Activated CD8-positive, alpha-beta memory T cell treated with anti-CD3 and anti-CD28 coated beads, Interleukin-2, amount 50 U/mL, for 24 hours (primary cell): ENCODE data around the gene JMJD4.

Experiments
- DNase-seq: peaks from one replicate; pipeline ENCODE4 v3.0.0-alpha.2; 2020; ENCODE audit errors: extremely low read depth

Gene JMJD4, protein sequence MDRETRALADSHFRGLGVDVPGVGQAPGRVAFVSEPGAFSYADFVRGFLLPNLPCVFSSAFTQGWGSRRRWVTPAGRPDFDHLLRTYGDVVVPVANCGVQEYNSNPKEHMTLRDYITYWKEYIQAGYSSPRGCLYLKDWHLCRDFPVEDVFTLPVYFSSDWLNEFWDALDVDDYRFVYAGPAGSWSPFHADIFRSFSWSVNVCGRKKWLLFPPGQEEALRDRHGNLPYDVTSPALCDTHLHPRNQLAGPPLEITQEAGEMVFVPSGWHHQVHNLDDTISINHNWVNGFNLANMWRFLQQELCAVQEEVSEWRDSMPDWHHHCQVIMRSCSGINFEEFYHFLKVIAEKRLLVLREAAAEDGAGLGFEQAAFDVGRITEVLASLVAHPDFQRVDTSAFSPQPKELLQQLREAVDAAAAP

DNA sequence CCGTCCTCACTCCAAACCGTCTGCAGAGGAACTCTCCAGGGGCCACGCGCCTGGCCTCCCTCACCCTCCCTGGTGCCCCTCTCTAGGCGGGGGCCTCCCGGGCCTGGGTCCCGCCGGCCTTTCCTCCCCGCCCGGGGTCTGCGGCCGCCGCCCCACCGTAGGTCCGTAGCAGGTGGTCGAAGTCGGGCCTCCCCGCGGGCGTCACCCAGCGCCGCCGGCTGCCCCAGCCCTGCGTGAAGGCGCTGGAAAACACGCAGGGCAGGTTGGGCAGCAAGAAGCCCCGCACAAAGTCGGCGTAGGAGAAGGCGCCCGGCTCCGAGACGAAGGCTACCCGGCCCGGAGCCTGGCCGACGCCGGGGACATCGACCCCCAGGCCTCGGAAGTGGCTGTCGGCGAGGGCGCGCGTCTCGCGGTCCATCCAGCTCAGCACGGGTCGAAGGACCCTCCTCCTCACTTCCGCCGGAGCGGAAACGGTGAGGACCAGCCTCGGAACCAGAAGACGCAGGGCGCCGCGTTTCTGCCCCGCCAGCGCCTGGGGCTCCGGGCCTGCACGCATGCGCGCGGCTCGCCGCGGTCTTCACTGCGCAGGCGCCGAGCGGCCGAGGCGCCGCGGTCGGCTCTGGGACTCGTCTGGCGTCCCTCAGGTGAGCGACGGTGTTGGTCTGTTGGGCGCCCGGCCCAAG, at the start of gene JMJD4, which contains the start of gene SNAP47:
JMJD4 (minus strand) TSS at position 447 of the 683 bp plus-strand sequence; CDS start at position 418, 29 bp downstream.
SNAP47 (plus strand) TSS at position 580 of the 683 bp plus-strand sequence. CDS start 12,302 bp downstream, outside the sequence.
- peak; percentile 81 for DNase-seq

DNA sequence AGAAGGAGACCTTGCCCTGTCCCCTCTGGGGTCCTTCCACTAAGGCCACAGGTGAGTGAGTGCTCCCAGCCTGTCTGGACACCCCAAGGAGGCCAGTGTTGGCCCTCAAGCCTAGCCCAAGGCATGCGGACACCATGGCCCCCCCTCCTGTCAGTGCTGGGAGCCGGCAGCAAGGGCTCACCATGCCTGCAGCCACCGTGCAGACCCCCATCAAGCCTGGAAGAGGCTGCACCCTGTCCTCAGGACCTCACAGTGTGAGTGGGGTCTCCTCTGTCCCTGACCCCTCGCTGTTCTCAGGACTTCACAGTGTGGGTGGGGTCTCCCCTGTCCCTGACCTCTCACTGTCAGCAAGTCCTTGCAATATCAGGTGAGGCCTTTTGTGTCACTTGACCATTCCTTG, 47.1 kb upstream of the JMJD4 start:
- no peak for DNase-seq

DNA sequence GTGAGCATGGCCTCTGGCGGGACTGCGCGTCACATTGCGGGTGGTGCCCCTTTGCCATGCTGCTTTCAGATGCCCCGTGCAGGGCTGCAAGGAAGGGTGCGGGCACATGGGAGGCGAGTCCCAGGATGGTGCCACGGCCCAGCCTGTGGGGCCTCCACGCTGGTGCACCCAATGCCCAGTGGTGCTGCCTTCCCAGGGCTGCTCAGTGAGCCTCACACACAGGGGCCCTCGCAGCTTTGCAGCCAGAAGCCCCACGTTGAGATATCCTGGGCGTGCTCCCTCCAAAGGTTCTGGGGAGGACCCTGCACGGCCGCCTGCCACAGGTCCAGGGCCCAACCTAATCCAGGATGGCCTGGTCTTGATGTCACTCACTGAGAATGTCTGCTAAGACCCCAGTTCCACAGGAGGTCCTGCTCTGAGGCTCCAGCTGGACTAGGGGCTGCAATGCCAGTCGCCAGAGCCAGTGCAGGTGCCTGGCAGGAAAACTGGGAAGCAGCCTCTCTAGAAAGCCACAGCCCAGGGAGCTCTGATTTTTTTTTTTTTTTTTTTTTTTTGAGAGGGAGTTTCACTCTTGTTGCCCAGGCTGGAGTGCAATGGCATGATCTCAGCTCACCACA, 46.3 kb upstream of the JMJD4 start:
- DNase-seq = no peak

DNA sequence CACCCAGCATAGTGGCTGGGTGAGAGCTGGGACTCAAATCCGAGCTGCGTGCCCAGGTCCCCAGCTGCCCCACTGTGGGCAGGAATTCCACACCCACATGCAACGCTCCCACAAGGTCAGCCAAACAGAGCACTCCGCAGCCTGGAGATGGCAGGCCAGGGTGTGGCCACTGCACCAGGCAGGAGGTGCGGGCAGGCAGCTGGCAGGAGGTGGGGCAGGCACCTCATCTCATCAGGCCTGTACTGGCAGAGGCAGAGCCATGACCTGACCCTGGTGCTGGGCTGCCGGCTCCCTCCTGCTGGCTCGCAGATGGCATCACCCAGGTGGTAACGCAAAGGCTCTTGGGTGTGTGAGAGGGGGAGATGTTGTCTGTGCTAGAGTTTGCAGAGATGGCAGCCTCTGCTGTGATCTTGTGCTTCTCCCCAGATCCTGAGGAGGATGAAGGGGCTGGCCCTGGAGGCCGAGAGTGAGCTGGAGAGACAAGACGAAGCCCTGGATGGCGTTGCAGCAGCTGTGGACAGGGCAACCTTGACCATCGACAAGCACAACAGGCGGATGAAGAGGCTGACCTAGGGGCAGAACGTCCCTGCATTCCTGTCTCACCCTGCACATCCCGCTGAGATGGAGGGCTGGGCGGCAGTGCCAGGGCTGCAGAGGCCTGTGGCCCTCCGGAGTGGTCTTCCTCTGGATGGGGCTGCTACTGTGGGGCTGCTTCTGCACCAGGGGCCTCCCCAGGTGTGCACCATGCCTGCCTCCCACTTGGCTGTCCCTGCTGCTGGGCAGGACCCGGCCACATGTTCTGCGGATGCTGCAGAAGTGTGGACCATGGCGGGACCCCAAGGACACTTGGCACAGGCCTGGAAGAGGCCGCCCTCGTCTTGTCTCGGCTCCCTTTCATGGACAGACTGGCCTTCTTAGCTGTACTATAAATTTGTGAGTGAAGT, 45.3 kb upstream of the JMJD4 start:
- no peak for DNase-seq

DNA sequence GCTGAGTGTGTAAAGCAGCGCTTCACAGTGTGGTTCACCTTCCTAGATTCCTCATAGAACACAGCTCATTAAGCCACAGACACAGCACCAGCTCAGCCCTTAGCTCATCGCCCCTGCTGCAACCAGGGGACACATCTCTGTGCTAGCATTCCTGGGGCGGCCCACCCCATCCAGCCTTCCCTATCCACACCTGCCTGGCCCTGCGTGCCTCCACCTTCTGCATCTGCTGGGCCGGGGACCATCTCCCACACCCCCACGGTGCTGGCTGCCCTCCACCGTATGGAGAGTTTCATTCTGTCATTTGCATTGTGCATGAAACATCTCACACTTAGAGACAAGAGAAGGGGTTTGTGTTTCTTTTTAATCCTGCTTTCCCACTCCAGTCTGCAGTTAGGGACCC, 44.6 kb upstream of the JMJD4 start:
- no peak for DNase-seq

DNA sequence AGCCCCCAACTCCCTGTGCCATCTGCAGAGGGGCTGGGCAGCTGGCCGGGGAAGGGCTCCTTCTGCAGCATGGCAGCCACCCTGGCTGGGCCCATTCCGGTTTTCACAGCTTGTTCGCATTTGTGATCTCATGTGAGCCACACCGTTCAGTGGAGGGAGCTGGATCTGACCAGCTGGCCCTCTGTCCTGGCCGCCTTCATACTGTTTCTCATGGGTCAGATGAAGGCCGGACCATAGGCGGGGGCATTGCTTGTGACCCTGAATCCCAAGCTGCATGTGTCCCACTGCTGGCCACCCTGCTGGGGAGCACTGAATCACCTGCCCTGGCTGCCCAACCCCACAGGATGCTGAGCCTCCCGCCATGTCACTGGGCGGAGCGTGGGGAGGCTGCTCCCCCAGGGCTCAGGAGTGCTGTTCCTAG, 43.9 kb upstream of the JMJD4 start:
- no peak for DNase-seq

DNA sequence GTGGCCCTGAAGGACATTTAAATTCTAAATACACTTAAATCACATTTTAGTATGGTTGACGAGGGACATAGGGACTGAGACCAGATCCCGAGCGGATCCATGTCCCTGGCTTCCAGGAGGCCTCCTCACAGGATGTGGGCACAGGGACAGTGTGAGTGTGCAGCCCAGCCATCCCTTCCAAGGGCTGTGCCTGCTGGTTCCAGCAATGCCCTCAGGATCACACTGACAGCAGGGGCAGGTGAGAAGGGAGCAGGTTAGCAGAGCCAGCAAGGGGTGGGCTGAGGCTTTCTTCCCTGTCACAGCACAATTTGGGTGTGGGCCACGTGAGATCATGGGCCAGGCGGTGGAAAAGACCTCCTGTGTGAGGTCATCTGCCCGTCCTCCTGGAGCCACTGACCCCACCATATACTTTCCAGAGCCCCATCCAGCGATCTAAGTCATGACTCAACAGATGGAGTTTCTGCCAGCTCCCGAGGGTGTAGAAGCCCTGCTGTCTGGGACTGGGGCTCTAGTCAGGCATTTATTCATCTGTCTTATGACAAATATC, 43.4 kb upstream of the JMJD4 start:
- DNase-seq = no peak

DNA sequence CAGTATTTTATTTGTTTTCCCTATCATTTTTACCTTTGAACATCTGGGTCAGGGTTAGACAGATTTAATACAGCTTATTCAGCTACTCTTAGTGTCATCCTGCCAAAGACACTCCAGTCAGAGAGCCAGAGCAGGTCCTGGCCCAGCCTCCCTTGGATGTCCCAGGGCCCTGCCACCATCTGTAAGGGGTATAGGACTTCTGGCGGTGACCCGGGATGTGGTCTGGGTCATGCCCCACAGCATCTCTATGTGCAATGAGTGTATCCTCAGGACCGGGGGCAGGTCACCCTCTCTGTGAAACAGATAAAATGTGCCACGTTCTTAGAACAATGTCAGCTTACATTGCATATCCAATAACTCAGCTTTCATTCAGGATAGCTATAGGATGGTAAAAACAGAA, 42.5 kb upstream of the JMJD4 start:
- no peak for DNase-seq

DNA sequence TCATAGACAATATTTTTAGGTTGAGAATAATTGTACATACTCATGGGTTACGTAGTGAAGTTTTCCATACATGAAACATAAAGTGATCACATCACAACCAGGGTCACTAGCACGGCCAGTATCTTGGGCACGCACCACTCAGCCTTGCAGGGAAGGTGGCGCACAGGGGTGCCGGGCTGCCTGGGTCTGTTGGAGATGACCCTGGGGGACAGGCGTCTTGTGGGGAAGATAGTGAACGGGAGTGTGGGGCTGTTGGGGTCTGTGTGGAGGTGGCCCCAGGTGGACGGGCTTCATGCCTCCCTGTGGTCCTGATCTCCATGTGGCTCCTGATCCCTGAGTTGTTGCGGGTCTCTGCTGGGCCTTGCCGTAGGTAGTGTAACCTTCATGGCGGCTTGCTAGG, 42.1 kb upstream of the JMJD4 start:
- no peak for DNase-seq

DNA sequence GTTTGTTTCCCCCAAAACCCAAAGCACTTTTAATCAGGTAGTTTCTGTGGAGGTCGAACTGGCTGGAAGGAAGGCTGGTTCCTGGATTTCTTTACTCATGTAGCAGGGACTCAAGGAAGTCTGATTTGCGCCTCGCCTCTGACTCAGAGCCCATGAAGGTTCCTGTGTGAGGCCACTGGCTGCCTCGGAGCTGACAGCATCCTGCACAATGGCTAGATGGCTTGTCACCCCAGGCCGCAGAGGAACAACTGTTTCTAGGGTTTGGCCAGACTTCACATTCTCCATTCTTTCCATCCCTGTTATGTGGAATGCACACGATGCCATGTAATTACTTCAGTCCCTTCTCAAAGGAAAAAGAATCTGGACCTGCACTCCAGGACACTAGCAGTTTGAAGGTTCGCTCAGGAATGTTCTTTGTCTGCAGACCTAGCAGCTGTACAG, 41.2 kb upstream of the JMJD4 start:
- DNase-seq = no peak

DNA sequence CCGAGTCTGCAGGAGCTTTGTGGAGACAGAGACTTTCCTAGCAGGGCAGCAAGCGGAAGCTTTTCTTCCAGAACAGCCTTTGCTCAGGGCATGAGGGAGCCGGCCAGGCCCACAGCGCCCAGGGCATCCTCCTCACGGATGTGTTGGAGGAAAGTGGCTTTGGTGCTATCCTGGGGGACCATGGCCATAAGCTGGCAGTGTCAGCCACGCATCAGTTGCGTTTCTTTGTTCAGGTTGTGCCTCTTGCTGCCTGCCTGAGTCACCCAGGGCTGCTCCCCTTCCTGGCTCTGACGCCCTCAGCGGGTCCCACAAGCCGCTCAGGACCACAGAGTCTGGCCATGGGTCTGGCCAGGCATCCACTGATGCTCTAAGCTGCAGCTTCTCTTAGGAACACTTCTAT, 40.7 kb upstream of the JMJD4 start:
- DNase-seq = no peak

DNA sequence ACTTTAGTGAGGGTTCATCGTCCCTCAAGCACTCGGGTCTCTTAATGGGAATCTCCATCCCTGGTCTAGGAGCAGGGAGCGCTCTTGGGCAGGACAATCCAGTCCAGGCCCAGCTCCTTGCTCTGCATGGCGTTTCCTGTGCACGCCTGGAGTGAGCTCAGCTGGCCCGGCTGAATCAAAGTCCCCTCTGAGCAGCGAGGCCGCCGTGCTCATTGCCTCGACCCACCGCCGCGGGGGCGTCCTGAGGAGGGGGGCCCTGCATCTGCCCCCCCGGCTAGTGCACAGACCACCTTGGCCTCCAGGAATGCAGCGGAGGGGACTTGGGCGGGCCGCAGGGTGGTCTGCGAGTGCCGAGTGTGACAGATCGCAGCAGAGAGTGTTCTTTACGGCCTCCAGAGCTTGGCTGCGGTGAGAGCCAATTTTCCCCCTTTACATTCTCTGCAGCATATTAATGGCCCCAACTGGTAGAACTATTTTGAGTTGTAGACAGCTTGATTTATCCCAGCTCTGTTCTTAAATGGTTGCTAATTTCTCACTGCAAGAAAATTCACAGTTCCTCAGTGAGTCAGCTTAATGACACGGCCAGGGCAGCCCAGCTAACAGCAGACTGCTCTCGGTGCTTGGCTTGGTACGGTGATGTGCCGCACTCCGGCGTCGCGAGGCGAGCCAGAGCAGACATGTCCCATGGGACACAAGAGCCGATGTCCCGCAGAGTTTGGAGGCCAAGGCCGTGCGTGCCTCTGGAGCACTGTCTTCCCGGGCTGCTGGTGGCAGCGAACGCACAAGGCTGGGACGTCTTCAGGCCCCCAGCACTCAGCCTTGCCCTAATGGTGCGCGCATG, 39.9 kb upstream of the JMJD4 start:
- no peak for DNase-seq

DNA sequence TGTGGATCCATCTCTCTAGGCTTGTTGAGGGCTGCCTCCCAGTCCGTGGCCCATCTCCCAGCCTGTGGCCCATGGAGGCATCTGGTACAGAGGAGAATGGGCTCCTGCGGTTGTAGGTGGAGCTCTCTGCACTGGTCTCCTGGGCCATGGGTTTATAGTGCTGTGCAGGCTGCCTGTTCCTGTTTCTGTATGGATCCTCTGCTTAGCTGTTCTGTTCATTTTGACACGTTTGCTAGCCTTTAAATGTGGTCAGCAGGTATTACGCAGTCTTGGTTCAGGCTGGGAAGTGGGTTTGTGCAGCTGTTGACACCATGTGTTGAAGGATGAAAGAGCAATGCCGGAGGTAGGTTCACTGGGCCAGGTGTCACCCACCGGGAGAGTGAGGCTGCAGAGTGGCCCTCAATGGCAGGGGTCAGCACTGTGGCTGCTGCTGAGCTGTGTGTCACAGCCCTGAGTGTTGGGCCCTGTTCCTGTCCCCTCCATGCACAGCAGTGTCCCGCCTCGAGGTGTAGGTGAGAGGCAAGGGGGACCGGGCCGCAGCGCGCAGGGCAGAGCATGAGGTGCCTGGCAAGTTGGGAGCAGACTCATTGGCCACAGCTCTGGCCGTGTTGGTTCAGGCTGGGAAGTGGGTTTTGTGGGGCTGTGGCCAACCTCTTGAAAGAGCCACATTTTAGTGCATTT, 39.1 kb upstream of the JMJD4 start:
- DNase-seq = no peak

DNA sequence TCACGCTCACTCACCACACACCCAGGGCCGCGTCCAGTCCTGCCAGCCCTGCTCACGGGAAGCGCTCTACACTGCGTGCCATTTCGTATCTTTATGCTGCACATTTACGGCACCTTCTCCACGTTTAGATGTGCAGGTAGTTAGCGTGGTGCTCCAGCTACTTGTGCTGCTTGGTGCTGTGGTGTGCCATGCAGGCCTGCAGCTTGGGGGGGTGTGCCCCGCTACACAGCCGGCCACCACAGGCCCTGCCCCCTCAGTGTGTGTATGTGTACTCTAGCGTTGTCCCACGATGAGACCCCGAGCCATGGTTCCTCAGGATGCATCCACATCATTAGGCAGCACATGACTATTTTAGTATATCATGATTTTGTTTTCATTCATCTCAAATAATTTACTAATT, 38.5 kb upstream of the JMJD4 start:
- no peak for DNase-seq

DNA sequence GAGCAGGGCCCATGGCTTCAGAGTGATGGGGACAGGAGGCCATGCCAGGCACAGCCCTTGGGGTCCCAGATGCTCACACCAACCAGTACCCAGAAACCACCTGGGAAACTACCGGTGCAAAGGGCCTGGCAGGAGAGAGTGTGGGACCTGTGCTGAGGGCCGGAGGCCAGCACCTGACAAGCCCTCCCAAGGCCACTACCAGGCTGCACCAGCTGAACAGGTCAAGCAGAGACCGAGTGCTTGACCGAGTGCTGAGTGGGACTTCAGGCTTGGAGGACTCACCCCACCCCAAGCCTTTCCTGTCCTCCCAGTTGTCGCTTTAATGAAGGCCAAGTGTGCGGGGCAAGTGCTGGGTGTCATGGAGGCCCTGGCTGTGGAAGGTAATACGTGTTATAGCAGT, 36.7 kb upstream of the JMJD4 start:
- DNase-seq = no peak

DNA sequence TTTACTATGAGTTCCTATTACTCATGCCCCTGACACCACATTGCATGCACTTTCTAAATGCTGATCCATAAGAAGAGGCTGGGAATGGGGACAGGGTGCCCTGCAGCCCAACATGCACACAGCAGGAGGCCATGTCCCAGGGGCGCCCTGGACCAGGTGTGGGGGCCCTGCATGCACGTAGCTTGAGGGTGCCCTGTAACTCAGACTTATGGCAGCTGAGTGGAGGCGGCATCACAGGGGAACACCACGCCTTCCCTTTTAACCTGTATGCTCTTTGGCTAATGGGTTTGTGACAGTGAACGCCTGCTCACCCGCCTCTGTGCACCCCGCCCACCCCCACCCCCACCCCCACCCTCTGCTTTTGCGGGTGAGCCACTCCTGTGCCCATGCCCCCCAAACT, 36.2 kb upstream of the JMJD4 start:
- no peak for DNase-seq

DNA sequence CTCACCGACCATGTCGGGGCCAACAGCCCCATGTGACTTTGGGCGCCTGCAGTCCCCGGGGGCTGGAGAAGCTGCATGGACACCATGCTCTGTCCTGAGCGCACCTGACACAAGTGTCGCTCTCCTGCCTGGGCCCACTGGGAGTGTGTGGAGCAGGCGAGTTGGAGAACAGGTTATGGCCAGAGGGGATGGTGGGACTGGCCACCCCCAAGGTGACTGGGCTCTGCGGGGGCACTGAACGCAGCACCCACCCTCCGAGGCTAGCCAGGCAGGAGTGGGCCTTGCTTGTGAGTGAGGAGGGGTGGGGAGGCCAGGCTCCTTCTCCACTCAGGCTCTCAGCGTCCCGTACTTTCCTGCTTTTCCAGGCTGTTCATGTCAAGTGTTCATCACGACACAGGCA, 35.7 kb upstream of the JMJD4 start:
- DNase-seq = no peak

DNA sequence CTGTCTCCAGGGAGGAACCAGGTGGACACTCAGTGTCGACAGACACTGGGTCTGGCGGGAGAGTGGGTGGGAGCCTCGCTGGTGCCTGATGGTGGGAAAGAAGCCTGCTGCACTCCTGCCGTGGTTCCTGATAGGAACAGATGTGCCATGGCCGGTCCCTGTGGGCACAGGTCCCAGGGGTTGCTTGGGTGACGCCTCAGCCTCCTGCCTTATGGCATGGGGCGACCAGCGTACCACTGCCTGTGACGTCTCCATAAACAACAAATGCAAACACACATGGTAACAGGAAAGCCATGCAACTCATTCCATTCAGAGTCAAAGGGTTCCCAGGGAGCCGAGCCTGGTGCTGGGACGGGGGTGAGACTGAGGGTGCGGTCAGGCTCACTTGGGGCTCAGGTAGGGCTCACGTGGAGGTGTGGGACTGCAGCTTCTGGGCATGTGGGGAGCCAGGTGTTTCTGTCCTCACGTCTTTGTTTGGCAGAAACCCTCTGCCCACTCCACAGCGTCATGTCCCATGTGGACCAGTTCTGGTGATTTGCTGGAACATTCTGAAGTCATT, 34.9 kb upstream of the JMJD4 start:
- no peak for DNase-seq
